NCI-H2196 (cell line): Measurements from ENCODE around the gene MTFMT.
"Not testable (repeated sequence)": the region's sequence is repeated elsewhere in the genome, so short reads cannot be mapped to it uniquely, and the experiment has no call there.

Experiments
- DNase-seq: peaks from one replicate; lab custom pipeline; 2025; ENCODE audit not compliant: unreplicated experiment; lab: John Stamatoyannopoulos, UW

MTFMT gene

GRCh38 chr15:65028921-65029735 lies at the start of gene MTFMT:
TSS of gene MTFMT (minus strand) at chr15:65029639. CDS start at chr15:65029613, 26 bp downstream.
- peak; percentile 60 for DNase-seq

DNA sequence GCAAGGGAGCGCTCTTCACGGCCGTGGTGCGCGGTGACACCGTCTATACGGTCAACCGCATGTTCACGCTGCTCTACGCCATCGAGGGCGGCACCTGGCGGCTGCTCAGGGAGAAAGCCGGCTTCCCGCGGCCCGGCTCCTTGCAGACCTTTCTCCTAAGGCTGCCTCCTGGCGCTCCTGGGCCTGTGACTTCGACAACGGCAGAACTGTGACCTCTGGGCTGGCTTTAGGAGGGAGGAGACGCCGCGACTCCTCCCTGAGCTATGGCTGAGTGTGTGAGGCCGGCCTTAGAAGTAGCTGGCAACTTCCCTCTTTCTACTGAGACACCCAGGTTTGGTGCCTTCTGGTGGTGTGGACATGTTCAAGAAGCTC lies 48.5 kb upstream of the MTFMT start:
- DNase-seq: no peak

GRCh38 chr15:65077291-65077980 lies 48.0 kb upstream of the MTFMT start:
- DNase-seq: no peak

DNA sequence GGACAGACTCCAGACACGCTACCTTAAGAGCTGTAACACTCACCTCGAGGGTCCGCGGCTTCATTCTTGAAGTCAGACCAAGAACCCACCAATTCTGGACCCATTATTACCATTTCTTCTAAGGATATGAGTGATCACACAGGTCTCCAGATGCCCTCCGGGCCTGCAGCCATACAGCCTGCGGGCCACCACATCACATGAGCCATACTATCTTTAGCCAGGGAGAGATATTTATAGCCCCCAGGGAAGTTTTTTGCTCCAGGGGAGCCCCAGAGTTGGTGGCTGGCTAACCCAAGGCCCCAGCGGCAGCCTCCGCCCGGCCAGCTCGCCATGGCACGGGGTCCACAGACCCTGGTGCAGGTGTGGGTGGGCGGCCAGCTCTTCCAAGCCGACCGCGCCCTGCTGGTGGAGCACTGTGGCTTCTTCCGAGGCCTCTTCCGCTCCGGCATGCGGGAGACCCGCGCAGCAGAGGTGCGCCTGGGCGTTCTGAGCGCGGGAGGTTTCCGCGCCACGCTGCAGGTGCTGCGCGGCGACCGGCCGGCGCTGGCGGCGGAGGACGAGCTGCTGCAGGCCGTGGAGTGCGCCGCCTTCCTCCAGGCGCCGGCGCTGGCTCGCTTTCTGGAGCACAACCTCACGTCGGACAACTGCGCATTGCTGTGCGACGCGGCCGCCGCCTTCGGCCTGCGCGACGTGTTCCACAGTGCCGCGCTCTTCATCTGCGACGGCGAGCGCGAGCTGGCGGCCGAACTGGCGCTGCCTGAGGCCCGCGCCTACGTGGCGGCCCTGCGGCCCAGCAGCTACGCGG lies 47.2 kb upstream of the MTFMT start, which contains the start of gene KBTBD13:
TSS of gene KBTBD13 (plus strand) at position 261 of the 805 bp plus-strand sequence. CDS start at position 331, 70 bp downstream.
- no peak for DNase-seq

- DNase-seq: not testable (repeated sequence)
Observed at GRCh38 chr15:65075607-65076395, 46.4 kb upstream of the MTFMT start.

DNA sequence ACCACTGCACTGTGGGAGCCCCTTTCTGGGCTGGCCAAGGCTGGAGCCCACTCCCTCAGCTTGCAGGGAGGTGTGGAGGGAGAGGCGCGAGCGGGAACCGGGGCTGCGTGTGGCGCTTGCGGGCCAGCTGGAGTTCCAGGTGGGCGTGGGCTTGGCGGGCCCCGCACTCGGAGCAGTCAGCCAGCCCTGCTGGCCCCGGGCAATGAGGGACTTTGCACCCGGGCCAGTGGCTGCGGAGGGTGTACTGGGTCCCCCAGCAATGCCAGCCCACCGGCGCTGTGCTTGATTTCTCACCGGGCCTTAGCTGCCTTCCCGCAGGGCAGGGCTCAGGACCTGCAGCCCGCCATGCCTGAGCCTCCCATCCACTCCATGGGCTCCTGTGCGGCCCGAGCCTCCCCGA lies 45.5 kb upstream of the MTFMT start:
- DNase-seq: not testable (repeated sequence)

DNA sequence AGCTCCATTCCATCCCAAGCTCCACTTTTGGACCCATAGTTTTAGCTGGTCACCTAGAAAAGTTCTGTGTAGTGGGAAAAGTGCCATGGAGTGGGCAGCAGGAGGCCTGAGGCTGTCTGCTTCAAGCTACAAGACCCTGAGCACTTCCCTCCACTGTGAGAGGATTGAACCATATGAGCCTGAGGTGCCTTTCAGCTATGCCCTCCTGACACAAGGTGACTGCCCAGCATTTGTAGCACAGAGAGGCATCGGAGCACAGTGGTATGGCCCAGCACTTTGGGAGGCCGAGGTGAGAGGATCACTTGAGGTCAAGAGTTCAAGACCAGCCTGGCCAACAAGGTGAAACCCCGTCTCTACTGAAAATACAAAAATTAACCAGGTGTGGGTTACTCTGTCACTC lies 43.2 kb upstream of the MTFMT start:
- DNase-seq: no peak

DNA sequence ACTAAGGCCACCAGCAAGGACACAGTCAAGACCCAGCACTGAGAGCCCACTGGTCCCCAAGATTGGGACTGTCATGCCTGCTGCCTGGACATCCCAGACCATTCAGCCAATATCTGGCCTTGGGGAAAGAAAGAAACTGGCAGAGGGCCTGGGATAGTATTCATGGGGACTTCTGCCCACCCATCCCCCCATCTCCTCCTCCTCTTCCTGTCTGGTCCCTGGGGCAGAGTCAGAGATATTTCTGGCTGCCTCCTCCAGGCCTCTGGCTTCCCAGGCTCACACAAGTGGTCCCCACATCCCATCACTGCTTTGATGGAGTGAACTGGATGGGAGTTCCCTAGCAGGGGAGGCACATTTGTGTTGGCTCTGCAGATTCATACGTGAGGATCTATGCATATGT lies 42.6 kb upstream of the MTFMT start:
- no peak for DNase-seq

GRCh38 chr15:65071381-65071811 lies 42.0 kb upstream of the MTFMT start:
- DNase-seq: no peak

- no peak for DNase-seq
Observed at GRCh38 chr15:65069779-65070546, 40.5 kb upstream of the MTFMT start.

DNA sequence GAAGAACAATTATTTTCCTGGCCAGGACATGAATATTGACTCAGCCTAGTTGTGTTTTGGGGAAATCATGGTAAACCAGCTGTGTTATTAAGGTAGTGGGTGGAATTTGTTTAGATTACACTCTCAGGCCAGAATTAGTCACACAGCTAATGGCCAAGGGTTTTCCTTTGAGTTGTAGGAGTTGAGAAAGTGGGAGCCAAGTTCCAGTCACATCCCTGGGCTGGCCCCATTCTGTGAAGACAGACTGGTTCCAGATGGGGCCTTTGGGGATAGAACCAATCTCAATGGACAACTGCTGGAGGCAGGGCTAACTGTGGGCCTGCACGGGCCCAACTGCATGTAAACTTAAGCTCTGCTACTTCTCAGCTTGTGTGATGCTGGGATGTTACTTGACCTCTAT lies 39.7 kb upstream of the MTFMT start:
- DNase-seq: no peak

GRCh38 chr15:65068403-65068788 lies 39.0 kb upstream of the MTFMT start:
- no peak for DNase-seq

DNA sequence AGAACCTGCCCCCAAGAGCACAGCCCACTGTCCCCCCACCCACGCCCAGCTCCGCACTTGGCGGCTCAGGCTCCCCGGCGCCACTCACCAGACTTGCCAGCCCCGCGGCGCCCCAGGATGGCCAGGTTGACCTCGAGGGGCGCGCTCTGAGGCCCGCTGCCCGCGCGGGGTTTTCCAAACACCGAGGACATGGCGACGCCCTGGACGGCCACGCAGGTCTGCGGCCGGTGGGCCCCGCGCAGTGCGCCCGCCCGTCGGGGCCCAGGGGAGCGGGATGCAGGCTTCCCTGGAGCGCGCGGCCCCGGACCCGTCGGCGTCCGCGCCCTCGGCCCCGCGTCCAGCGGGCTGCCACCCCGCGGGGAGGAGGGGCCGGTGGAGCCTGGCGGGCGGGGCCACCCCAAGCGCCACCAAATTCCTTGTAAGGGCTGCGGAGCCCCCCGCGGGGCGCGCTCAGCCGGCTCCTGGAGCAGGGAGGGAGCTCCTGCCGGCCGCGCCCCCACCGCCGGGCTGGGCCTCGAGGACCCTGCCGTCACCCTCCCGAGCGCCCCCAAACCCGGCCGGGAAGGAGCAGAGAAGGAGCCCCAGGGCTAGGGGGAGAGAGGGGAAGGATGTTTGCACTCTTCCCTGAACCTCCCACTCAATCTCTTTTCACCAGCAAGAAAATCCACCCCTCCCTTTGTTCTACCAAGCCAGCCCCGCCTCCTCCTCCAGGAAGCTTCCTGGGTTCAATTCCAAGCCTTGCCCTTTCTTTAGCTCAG lies 38.4 kb upstream of the MTFMT start, which contains the start of gene RASL12:
TSS of gene RASL12 (minus strand) at position 347 of the 758 bp plus-strand sequence. CDS start at position 191, 156 bp downstream.
- DNase-seq: no peak

DNA sequence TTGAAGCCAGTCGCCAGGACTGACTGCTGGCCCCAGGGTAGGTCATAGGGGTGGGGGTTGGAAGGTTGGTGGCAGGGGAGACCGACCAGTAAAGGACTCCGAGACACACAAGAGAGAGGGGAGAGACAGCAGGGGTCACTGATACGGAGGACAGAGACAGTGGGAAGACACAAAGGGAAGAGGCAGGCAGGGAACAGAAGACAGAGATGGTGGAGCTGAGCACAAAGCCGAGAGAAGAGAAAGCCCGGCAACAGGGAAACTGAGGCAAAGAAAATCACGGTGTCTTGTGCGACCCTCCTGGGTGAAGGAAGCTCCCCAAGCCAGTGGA lies 37.8 kb upstream of the MTFMT start:
- no peak for DNase-seq

GRCh38 chr15:65066635-65067316 lies 37.3 kb upstream of the MTFMT start:
- DNase-seq: no peak

DNA sequence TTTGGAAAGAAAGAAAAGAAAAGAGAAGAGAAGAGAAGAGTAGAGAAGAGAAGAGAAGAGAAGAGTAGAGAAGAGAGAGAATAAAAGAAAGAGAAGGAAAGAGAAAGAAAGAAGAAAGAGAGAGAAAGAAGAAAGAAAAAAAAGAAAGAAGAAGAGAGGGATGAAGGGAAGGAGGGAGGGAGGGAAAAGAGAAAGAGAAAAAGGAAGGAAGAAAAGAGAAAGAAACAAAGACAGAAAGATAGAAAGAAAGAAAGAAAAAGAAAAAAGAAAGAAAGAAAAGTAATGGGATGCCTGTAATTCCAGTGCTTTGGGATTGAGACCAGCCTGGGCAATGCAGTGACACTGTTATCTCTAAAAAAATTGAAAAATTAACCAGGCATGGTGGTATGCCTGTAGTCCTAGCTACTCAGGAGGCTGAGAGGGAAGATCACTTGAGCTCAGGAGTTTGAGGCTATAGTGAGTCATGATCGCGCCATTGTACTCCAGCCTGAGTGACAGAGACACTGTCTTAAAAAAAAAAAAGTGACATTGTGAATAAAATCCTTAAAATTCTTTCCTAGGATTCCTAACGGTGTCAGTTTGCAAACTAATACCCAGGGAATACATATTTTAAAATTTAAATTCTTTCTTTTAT lies 36.7 kb upstream of the MTFMT start:
- no peak for DNase-seq

- no peak for DNase-seq
Observed at GRCh38 chr15:65062726-65063125, 33.3 kb upstream of the MTFMT start.

- DNase-seq: no peak
Observed at GRCh38 chr15:65062061-65062460, 32.6 kb upstream of the MTFMT start.
